MM.1S (cell line): ENCODE data around the gene PPP2R2D.

Experiments used
- CTCF ChIP-seq: fragments of 300-600 bp; sonication (generic); IDR thresholded peaks from 2 replicates; pipeline ENCODE4 v1.5.1; 2016; ENCODE audit warnings: antibody characterized with exemption, low read length, mixed read lengths
- EZH2 ChIP-seq: fragments of 300-600 bp; sonication (generic); optimal IDR thresholded peaks from 2 replicates; pipeline ENCODE3; 2017; ENCODE audit warnings: low read depth, mild to moderate bottlenecking, antibody characterized with exemption, low read length, mixed read lengths
- EZH2phosphoT487 ChIP-seq: fragments of 300-600 bp; sonication (generic); IDR thresholded peaks from 2 replicates; pipeline ENCODE4 v1.6.1; 2018; ENCODE audit warnings: antibody characterized with exemption, low read length

GRCh38 chr10:131929122-131929845 is 28.5 kb downstream of the PPP2R2D start:
- TF ChIP-seq CTCF (no peak), EZH2 (no peak), EZH2phosphoT487 (no peak)
